IMR-90 (cell line): ENCODE data around the gene MAML3. TPM values are rescaled to one million over a fixed set of nuclear protein-coding genes. Genes with fewer than 3 reads are reported as not detected.

Experiments
- ATAC-seq: fragments of 200-7000 bp; cut with Tn5 transposase; 2 replicates; pipeline ENCODE4 v1.9.1; 2020; ENCODE audit warnings: low read depth, mild to moderate bottlenecking, moderate library complexity
- BruUV-seq: library from RNA; stranded (reverse); fragments of 400-500 nt; replicated peaks from 2 replicates; lab custom pipeline; 2021; lab: Mats Ljungman, UMichigan
- CTCF ChIA-PET: fragments of 300-600 bp; formaldehyde crosslinking; extraction: SDS; loops from one replicate; lab custom pipeline; 2021; ENCODE audit warnings: antibody characterized with exemption; lab: Yijun Ruan, JAX
- POLR2A ChIA-PET: fragments of 300-600 bp; sonication (Branson Sonifier 250); formaldehyde crosslinking; loops from one replicate; lab custom pipeline; 2022; ENCODE audit warnings: antibody characterized with exemption; ENCODE audit not compliant: unreplicated experiment; lab: Charles Lee
- DNase-seq: peaks from one replicate; pipeline ENCODE4 v3.0.0; 2013
- H2AFZ ChIP-seq: replicated peaks from 2 replicates; pipeline ENCODE3; 2013; ENCODE audit warnings: low read length, mild to moderate bottlenecking; ENCODE audit not compliant: poor library complexity
- H2AK5ac ChIP-seq: 2 replicates; pipeline ENCODE4 v1.6.1; 2013; ENCODE audit warnings: low read depth, low read length, inconsistent platforms
- H2AK9ac ChIP-seq: replicated peaks from 2 replicates; pipeline ENCODE3; 2013; ENCODE audit warnings: mild to moderate bottlenecking, low read depth, low read length, moderate library complexity; ENCODE audit not compliant: poor library complexity
- H2BK120ac ChIP-seq: 2 replicates; pipeline ENCODE4 v1.6.1; 2013; ENCODE audit warnings: low read depth, low read length, inconsistent platforms
- H2BK15ac ChIP-seq: 3 replicates; pipeline ENCODE4 v1.6.1; 2013; ENCODE audit warnings: low read depth, low read length, inconsistent platforms
- H2BK20ac ChIP-seq: 2 replicates; pipeline ENCODE4 v1.6.1; 2013; ENCODE audit warnings: low read depth, mild to moderate bottlenecking, inconsistent platforms, low read length, moderate library complexity
- H2BK5ac ChIP-seq: 2 replicates; pipeline ENCODE4 v1.6.1; 2013; ENCODE audit warnings: mild to moderate bottlenecking, low read depth, low read length, inconsistent platforms; ENCODE audit not compliant: poor library complexity, severe bottlenecking
- H3K14ac ChIP-seq: replicated peaks from 2 replicates; pipeline ENCODE4 v1.6.1; 2013; ENCODE audit warnings: low read depth, low read length, inconsistent platforms
- H3K18ac ChIP-seq: 2 replicates; pipeline ENCODE4 v1.6.1; 2013; ENCODE audit warnings: low read depth, low read length, control low read depth
- H3K23ac ChIP-seq: 2 replicates; pipeline ENCODE4 v1.6.1; 2013; ENCODE audit warnings: low read depth, low read length, inconsistent platforms
- H3K27ac ChIP-seq: 2 replicates; pipeline ENCODE4 v1.5.1; 2013; ENCODE audit warnings: mild to moderate bottlenecking, control low read depth, low read length; ENCODE audit not compliant: insufficient read depth
- H3K27me3 ChIP-seq: 2 replicates; pipeline ENCODE4 v1.6.1; 2013; ENCODE audit warnings: low read length; ENCODE audit not compliant: control insufficient read depth, insufficient read depth
- H3K36me3 ChIP-seq: 2 replicates; pipeline ENCODE4 v1.6.1; 2013; ENCODE audit warnings: low read length, mixed read lengths; ENCODE audit not compliant: control insufficient read depth, insufficient read depth
- H3K4ac ChIP-seq: 2 replicates; pipeline ENCODE4 v1.6.1; 2013; ENCODE audit warnings: low read depth, low read length, inconsistent platforms
- H3K4me1 ChIP-seq: 2 replicates; pipeline ENCODE4 v1.6.1; 2013; ENCODE audit warnings: low read length, mixed read lengths; ENCODE audit not compliant: control insufficient read depth, insufficient read depth
- H3K4me2 ChIP-seq: 2 replicates; pipeline ENCODE4 v1.6.1; 2013; ENCODE audit warnings: low read depth, mild to moderate bottlenecking, control low read depth, low read length, moderate library complexity
- H3K4me3 ChIP-seq: 2 replicates; pipeline ENCODE4 v1.5.1; 2013; ENCODE audit warnings: low read depth, mild to moderate bottlenecking, control low read depth, low read length, moderate library complexity; ENCODE audit not compliant: insufficient read depth
- H3K56ac ChIP-seq: 2 replicates; pipeline ENCODE4 v1.6.1; 2013; ENCODE audit warnings: low read length, inconsistent platforms; ENCODE audit not compliant: insufficient read depth; ENCODE audit errors: extremely low read depth
- H3K79me1 ChIP-seq, 2 experiments: 2 replicates each; pipeline ENCODE4 v1.6.1; 2013; ENCODE audit warnings: low read length in 2 of 2, inconsistent platforms in 1 of 2, low read depth in 1 of 2
- H3K9ac ChIP-seq: 2 replicates; pipeline ENCODE4 v1.6.1; 2013; ENCODE audit warnings: low read depth, low read length, control low read depth
- H3K9me1 ChIP-seq: 2 replicates; pipeline ENCODE4 v1.6.1; 2013; ENCODE audit warnings: low read length, inconsistent platforms; ENCODE audit not compliant: insufficient read depth
- H3K9me3 ChIP-seq: 2 replicates; pipeline ENCODE4 v1.6.1; 2013; ENCODE audit warnings: low read length; ENCODE audit not compliant: control insufficient read depth, insufficient read depth
- H4K20me1 ChIP-seq: 2 replicates; pipeline ENCODE4 v1.6.1; 2013; ENCODE audit warnings: low read length, inconsistent platforms; ENCODE audit not compliant: insufficient read depth
- H4K5ac ChIP-seq: 2 replicates; pipeline ENCODE4 v1.6.1; 2013; ENCODE audit warnings: mild to moderate bottlenecking, low read depth, low read length, control low read depth
- H4K8ac ChIP-seq, 2 experiments: 2 replicates each; pipeline ENCODE4 v1.6.1; 2013; ENCODE audit warnings: low read depth in 2 of 2, low read length in 2 of 2, control low read depth in 1 of 2, inconsistent platforms in 1 of 2
- H4K91ac ChIP-seq: 2 replicates; pipeline ENCODE4 v1.6.1; 2013; ENCODE audit warnings: low read depth, low read length, inconsistent platforms; ENCODE audit not compliant: insufficient read depth
- BHLHE40 ChIP-seq: fragments of 150-350 bp; IDR thresholded peaks from 2 replicates; pipeline ENCODE4 v1.6.1; 2016; ENCODE audit warnings: mild to moderate bottlenecking, low read depth, low read length
- CEBPB ChIP-seq: IDR thresholded peaks from 2 replicates; pipeline ENCODE4 v1.6.1; 2012; ENCODE audit warnings: low read depth, low read length, improper control_type of control experiment
- CHD1 ChIP-seq: IDR thresholded peaks from 2 replicates; pipeline ENCODE4 v1.6.1; 2012; ENCODE audit warnings: low read depth, low read length, improper control_type of control experiment
- CTCF ChIP-seq: conservative IDR thresholded peaks from 2 replicates; pipeline ENCODE4 v1.5.1; 2012; ENCODE audit warnings: mild to moderate bottlenecking, low read depth, low read length, improper control_type of control experiment
- ELK1 ChIP-seq: fragments of 150-350 bp; IDR thresholded peaks from 2 replicates; pipeline ENCODE4 v1.6.1; 2016; ENCODE audit warnings: low read depth, mild to moderate bottlenecking, low read length, moderate library complexity, borderline replicate concordance
- FOS ChIP-seq: fragments of 150-350 bp; IDR thresholded peaks from 2 replicates; pipeline ENCODE4 v1.6.1; 2016; ENCODE audit warnings: low read depth, low read length
- MAFK ChIP-seq: IDR thresholded peaks from 2 replicates; pipeline ENCODE4 v1.6.1; 2012; ENCODE audit warnings: low read depth, low read length, improper control_type of control experiment
- MAZ ChIP-seq: IDR thresholded peaks from 2 replicates; pipeline ENCODE4 v1.6.1; 2012; ENCODE audit warnings: low read depth, mild to moderate bottlenecking, low read length, improper control_type of control experiment, moderate library complexity, borderline replicate concordance
- MXI1 ChIP-seq: IDR thresholded peaks from 2 replicates; pipeline ENCODE4 v1.6.1; 2012; ENCODE audit warnings: low read depth, mild to moderate bottlenecking, low read length, moderate library complexity, borderline replicate concordance
- NFE2L2 ChIP-seq: fragments of 150-350 bp; IDR thresholded peaks from 2 replicates; pipeline ENCODE4 v1.6.1; 2016; ENCODE audit warnings: low read depth, mild to moderate bottlenecking, low read length
- POLR2A ChIP-seq: IDR thresholded peaks from 2 replicates; pipeline ENCODE4 v1.6.1; 2012; ENCODE audit warnings: mild to moderate bottlenecking, low read depth, low read length
- RAD21 ChIP-seq: IDR thresholded peaks from 2 replicates; pipeline ENCODE4 v1.6.1; 2012; ENCODE audit warnings: low read length, improper control_type of control experiment
- RCOR1 ChIP-seq: IDR thresholded peaks from 2 replicates; pipeline ENCODE4 v1.6.1; 2012; ENCODE audit warnings: mild to moderate bottlenecking, low read length, improper control_type of control experiment; ENCODE audit not compliant: insufficient replicate concordance
- RFX5 ChIP-seq: IDR thresholded peaks from 2 replicates; pipeline ENCODE4 v1.8.0; 2012; ENCODE audit warnings: low read depth, mild to moderate bottlenecking, low read length, moderate library complexity
- SMC3 ChIP-seq: fragments of 150-350 bp; IDR thresholded peaks from 2 replicates; pipeline ENCODE4 v1.6.1; 2016; ENCODE audit warnings: low read depth, mild to moderate bottlenecking, antibody characterized with exemption, low read length, moderate library complexity
- USF2 ChIP-seq: fragments of 150-350 bp; IDR thresholded peaks from 2 replicates; pipeline ENCODE4 v1.6.1; 2017; ENCODE audit warnings: mild to moderate bottlenecking, antibody characterized with exemption, low read length, low read depth
- dilution Hi-C: fragments of 300-500 bp; cut with HindIII; formaldehyde crosslinking; loops from one replicate; pipeline ENCODE4 v1.14.3; 2018; ENCODE audit warnings: low sequenced_read_pairs; ENCODE audit not compliant: unreplicated experiment
- in situ Hi-C: fragments of 300-500 bp; cut with MboI; formaldehyde crosslinking; loops from 3 replicates; pipeline ENCODE4 v1.14.3; 2019; ENCODE audit warnings: low sequenced_read_pairs, inconsistent platforms, mixed read lengths
- intact Hi-C: fragments of 100-400 bp; cut with micrococcal nuclease; formaldehyde crosslinking; loops from 2 replicates; pipeline ENCODE4 v1.10.0; 2022
- polyA plus RNA-seq, 3 experiments: library from polyadenylated mRNA; depleted of rRNA; stranded (reverse); fragments of >200 nt; gene quantifications; 2 replicates each; pipeline ENCODE4 v1.2.3, GENCODE V29; 2012; ENCODE audit warnings: low replicate concordance in 1 of 3
- total RNA-seq: library from RNA; depleted of rRNA; stranded (reverse); fragments of >200 nt; gene quantifications from 2 replicates; pipeline ENCODE4 v1.2.3, GENCODE V29; 2012

The MAML3 gene
- total and polyA plus RNA-seq, 2 of the 4 experiments (the other 2 are of a cell fraction) = 0.90 to 1.7 TPM

- Histone ChIP-seq H2BK120ac (no peak overlapping the region), H3K27ac (no peak overlapping the region), H3K9me1 (peaks cover 7% of the 10 kb centered on the region; the same call in 1 of the 2 replicates), H3K27me3 (no peaks in the 10 kb centered on the region), H2BK5ac (no peak overlapping the region), H2BK20ac (no peak overlapping the region), H4K5ac (no peak overlapping the region), H4K8ac (no peak overlapping the region), H3K9ac (no peak overlapping the region), H3K4ac (no peak overlapping the region), H2AFZ (no peak overlapping the region), H3K56ac (no peak overlapping the region), H3K18ac (no peak overlapping the region), H3K23ac (no peak overlapping the region), H4K20me1 (no peaks in the 10 kb centered on the region), H3K4me2 (no peak overlapping the region), H2AK9ac (no peak overlapping the region), H3K36me3 (no peaks in the 10 kb centered on the region), H4K91ac (no peak overlapping the region), H3K9me3 (no peaks in the 10 kb centered on the region), H2BK15ac (no peak overlapping the region), H3K14ac (no peak overlapping the region), H3K4me3 (no peak overlapping the region), H3K79me1 (peaks cover 0 to 2% of the 10 kb centered on the region in 2 experiments; a peak in 2 of 4 replicates), H2AK5ac (no peak overlapping the region), H3K4me1 (peaks cover 7% of the 10 kb centered on the region)
- dilution Hi-C loops (no loop called here), intact Hi-C loops (no loop called here), in situ Hi-C loops (no loop called here)
- no TSS peak for BruUV-seq
- CTCF ChIA-PET = no interaction called here
- DNase-seq (no peak), ATAC-seq (no peak)
- POLR2A ChIA-PET = interaction anchor here (0.5 kb wide), 1 partner anchor 85 kb away, joined by 3 read pairs; no protein-coding TSS in a partner anchor
- TF ChIP-seq RCOR1 (no peak), FOS (no peak), CHD1 (no peak), NFE2L2 (no peak), ELK1 (no peak), CTCF (no peak), POLR2A (no peak), MXI1 (no peak), RFX5 (no peak), BHLHE40 (no peak), MAZ (no peak), CEBPB (no peak), SMC3 (no peak), USF2 (no peak), MAFK (no peak), RAD21 (no peak)
Observed at GRCh38 chr4:139972305-139972704, 181.7 kb downstream of the MAML3 start.
